Astrocyte (in vitro differentiated cells and primary cell): ENCODE results near the gene RPL35.
"Not testable (repeated sequence)": the region's sequence is repeated elsewhere in the genome, so short reads cannot be mapped to it uniquely, and the experiment has no call there.

Experiments used
- CTCF ChIP-seq: IDR thresholded peaks from 2 replicates; pipeline ENCODE4 v1.5.1; 2011; ENCODE audit warnings: low read depth, mild to moderate bottlenecking, inconsistent platforms, low read length, moderate library complexity; ENCODE audit not compliant: insufficient read depth
- EZH2 ChIP-seq: IDR thresholded peaks from 2 replicates; pipeline ENCODE4 v1.6.1; 2012; ENCODE audit warnings: mild to moderate bottlenecking, low read length, inconsistent platforms; ENCODE audit not compliant: insufficient read depth

GRCh38 chr9:124838567-124839275 lies 23.0 kb downstream of the RPL35 start:
- TF ChIP-seq CTCF, EZH2: not testable (repeated sequence)
